ENCODE data around the gene BID. TPM values are rescaled to one million over a fixed set of nuclear protein-coding genes. Genes with fewer than 3 reads are reported as not detected.
A peak's percentile ranks its signal among the peaks of the same experiment; 100 is the strongest.
"Not testable (repeated sequence)": the region's sequence is repeated elsewhere in the genome, so short reads cannot be mapped to it uniquely, and the experiment has no call there.

The BID gene
- total RNA-seq, 1 donor from 2014 or later: 17.9 TPM

GRCh38 chr22:17767233-17768065 is 6.8 kb downstream of the BID start:
- Mint-ChIP-seq H3K27me3 (ENCODE audit: insufficient read depth) (peaks cover 40% of the 10 kb centered on the region), H3K9me3 (no peaks in the 10 kb centered on the region), H3K4me3 (peak overlapping the region; percentile 44), H3K27ac (peak overlapping the region; percentile 74), H3K4me1 (ENCODE audit: low read depth) (peaks cover 42% of the 10 kb centered on the region), H3K36me3 (ENCODE audit: low read depth) (peaks cover 8% of the 10 kb centered on the region)
- peak; percentile 53 for DNase-seq (ENCODE audit: low spot score)
- intact Hi-C loops (cut with micrococcal nuclease): loop anchor here (1.0 to 2.0 kb wide), 4 partner anchors 10 to 509 kb away; no protein-coding TSS in a partner anchor

- H3K9me3 Mint-ChIP-seq; H3K4me3 Mint-ChIP-seq; DNase-seq (ENCODE audit: low spot score); intact Hi-C loops (cut with micrococcal nuclease); H3K27ac Mint-ChIP-seq: not testable (repeated sequence)
- Mint-ChIP-seq H3K36me3 (ENCODE audit: low read depth) (peaks cover 11% of the 10 kb centered on the region), H3K4me1 (ENCODE audit: low read depth) (peaks cover 26% of the 10 kb centered on the region), H3K27me3 (ENCODE audit: insufficient read depth) (peaks cover 33% of the 10 kb centered on the region)
These were observed 9.4 kb downstream of the BID start for GRCh38 chr22:17764852-17765251.

DNA sequence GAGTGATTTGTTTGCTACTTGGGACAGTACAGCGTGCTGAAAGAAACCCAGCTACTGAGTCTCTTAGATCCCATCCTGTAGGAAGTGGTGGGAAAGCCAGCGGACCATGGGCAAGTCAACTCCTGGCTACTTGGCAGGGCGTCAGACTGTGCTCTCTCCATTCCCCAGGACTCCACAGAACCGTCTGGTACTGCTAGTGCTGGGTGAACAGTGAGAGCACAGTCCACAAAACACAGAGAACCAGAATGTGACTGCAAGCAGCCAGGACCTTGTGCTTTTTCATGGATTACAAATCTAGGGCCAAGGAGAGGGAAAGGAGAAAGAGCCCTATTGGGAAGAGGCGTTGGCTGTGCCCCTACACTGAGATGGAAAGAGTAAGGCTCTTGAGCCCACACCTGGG is 10.2 kb downstream of the BID start:
- peaks cover 11% of the 10 kb centered on the region for H3K36me3 Mint-ChIP-seq (ENCODE audit: low read depth)
- peaks cover 33% of the 10 kb centered on the region for H3K27me3 Mint-ChIP-seq (ENCODE audit: insufficient read depth)
- no peak overlapping the region for H3K27ac Mint-ChIP-seq
- H3K4me3 Mint-ChIP-seq: no peak overlapping the region
- no peaks in the 10 kb centered on the region for H3K9me3 Mint-ChIP-seq
- intact Hi-C loops (cut with micrococcal nuclease): no loop called here
- peaks cover 26% of the 10 kb centered on the region for H3K4me1 Mint-ChIP-seq (ENCODE audit: low read depth)
- DNase-seq (ENCODE audit: low spot score): no peak

GRCh38 chr22:17763442-17763841 is 10.8 kb downstream of the BID start:
- Mint-ChIP-seq H3K27me3 (ENCODE audit: insufficient read depth) (peaks cover 33% of the 10 kb centered on the region), H3K4me1 (ENCODE audit: low read depth) (peaks cover 26% of the 10 kb centered on the region), H3K36me3 (ENCODE audit: low read depth) (peaks cover 11% of the 10 kb centered on the region)
- H3K9me3 Mint-ChIP-seq; H3K4me3 Mint-ChIP-seq; H3K27ac Mint-ChIP-seq; intact Hi-C loops (cut with micrococcal nuclease); DNase-seq (ENCODE audit: low spot score): not testable (repeated sequence)

- intact Hi-C loops (cut with micrococcal nuclease): no loop called here
- H3K36me3 Mint-ChIP-seq (ENCODE audit: low read depth): peaks cover 4% of the 10 kb centered on the region
- H3K27me3 Mint-ChIP-seq (ENCODE audit: insufficient read depth): peaks cover 28% of the 10 kb centered on the region
These were observed 13.2 kb downstream of the BID start for GRCh38 chr22:17761138-17761488.

DNA sequence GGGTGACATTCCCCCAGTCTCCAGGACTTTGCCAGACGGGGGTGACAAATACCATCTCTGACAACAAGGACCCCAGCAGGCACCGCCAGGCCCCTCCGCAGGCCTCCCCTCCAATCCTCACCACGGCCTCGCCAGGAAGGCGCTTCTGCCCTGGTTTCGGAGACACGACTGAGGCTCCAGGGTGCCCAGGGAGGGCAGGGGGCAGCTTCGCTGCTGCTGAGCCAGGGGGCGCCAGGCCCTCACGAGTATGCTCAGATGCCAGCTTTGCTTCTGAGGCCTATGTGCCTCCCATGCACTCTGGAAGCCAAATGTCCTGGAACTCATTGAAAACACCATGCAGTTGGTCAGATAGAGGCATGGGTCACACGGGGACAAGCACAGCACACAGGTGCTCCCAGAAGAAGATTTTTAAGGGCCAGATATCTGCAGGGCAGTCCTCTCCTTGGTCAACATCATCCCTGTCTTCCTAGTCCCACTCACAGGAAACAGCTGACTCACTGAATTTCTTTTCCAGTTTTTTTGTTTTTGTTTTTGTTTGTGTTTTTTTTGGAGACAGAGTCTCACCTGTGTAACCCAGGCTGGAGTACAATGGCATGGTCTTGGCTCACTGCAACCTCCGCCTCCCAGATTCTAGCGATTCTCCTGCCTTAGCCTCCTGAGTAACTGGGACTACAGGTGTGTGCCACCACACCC is 19.9 kb downstream of the BID start:
- no peaks in the 10 kb centered on the region for H3K9me3 Mint-ChIP-seq
- H3K27ac Mint-ChIP-seq: no peak overlapping the region
- no peak overlapping the region for H3K4me3 Mint-ChIP-seq
- no peak for DNase-seq (ENCODE audit: low spot score)
- intact Hi-C loops (cut with micrococcal nuclease): loop anchor here (1.0 kb wide), 1 partner anchor 31 kb away; no protein-coding TSS in a partner anchor
- H3K27me3 Mint-ChIP-seq (ENCODE audit: insufficient read depth): peaks cover 2% of the 10 kb centered on the region
- no peaks in the 10 kb centered on the region for H3K36me3 Mint-ChIP-seq (ENCODE audit: low read depth)
- no peaks in the 10 kb centered on the region for H3K4me1 Mint-ChIP-seq (ENCODE audit: low read depth)

More at GRCh38 chr22:17761138-17761488, 13.2 kb downstream of the BID start:
- no peaks in the 10 kb centered on the region for H3K9me3 Mint-ChIP-seq
- peaks cover 16% of the 10 kb centered on the region for H3K4me1 Mint-ChIP-seq (ENCODE audit: low read depth)
- no peak overlapping the region for H3K4me3 Mint-ChIP-seq
- H3K27ac Mint-ChIP-seq: no peak overlapping the region
- no peak for DNase-seq (ENCODE audit: low spot score)

GRCh38 chr22:17753401-17753989 is 20.8 kb downstream of the BID start:
- intact Hi-C loops (cut with micrococcal nuclease): no loop called here

DNA sequence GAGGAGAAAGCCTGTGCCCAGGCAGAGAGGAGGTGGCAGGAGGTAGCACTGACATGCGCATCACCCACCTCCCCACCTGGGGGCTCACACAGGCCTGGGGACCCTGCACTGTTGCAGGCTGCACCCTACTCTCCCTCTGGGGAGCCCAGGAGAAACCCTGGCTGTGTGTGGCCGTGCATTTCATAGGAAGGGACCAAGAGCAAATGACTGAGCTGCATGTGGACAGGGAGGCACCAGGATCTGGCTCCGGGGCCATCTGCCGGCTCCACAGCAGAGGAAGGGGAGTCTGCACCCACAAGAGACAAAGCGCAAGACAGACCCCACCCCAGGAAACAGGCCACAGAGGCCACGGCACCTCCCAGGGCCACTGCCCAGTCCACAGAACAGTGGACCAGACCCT is 22.7 kb downstream of the BID start:
- no peak for DNase-seq (ENCODE audit: low spot score)
- H3K27ac Mint-ChIP-seq: no peak overlapping the region
- H3K36me3 Mint-ChIP-seq (ENCODE audit: low read depth): no peaks in the 10 kb centered on the region
- H3K4me3 Mint-ChIP-seq: no peak overlapping the region
- intact Hi-C loops (cut with micrococcal nuclease): no loop called here
- no peaks in the 10 kb centered on the region for H3K9me3 Mint-ChIP-seq
- no peaks in the 10 kb centered on the region for H3K4me1 Mint-ChIP-seq (ENCODE audit: low read depth)
- peaks cover 2% of the 10 kb centered on the region for H3K27me3 Mint-ChIP-seq (ENCODE audit: insufficient read depth)

More at GRCh38 chr22:17753401-17753989, 20.8 kb downstream of the BID start:
- Mint-ChIP-seq H3K27ac (no peak overlapping the region), H3K27me3 (ENCODE audit: insufficient read depth) (peaks cover 2% of the 10 kb centered on the region), H3K4me3 (no peak overlapping the region), H3K36me3 (ENCODE audit: low read depth) (no peaks in the 10 kb centered on the region), H3K9me3 (no peaks in the 10 kb centered on the region), H3K4me1 (ENCODE audit: low read depth) (no peaks in the 10 kb centered on the region)
- DNase-seq (ENCODE audit: low spot score): no peak

- Mint-ChIP-seq H3K9me3 (no peaks in the 10 kb centered on the region), H3K27ac (no peak overlapping the region), H3K27me3 (ENCODE audit: insufficient read depth) (no peaks in the 10 kb centered on the region), H3K36me3 (ENCODE audit: low read depth) (no peaks in the 10 kb centered on the region), H3K4me3 (no peak overlapping the region), H3K4me1 (ENCODE audit: low read depth) (no peaks in the 10 kb centered on the region)
- no peak for DNase-seq (ENCODE audit: low spot score)
- intact Hi-C loops (cut with micrococcal nuclease): loop anchor here (2.0 kb wide), 1 partner anchor 77 kb away; no protein-coding TSS in a partner anchor
These were observed 24.5 kb downstream of the BID start for GRCh38 chr22:17749605-17750395.

DNA sequence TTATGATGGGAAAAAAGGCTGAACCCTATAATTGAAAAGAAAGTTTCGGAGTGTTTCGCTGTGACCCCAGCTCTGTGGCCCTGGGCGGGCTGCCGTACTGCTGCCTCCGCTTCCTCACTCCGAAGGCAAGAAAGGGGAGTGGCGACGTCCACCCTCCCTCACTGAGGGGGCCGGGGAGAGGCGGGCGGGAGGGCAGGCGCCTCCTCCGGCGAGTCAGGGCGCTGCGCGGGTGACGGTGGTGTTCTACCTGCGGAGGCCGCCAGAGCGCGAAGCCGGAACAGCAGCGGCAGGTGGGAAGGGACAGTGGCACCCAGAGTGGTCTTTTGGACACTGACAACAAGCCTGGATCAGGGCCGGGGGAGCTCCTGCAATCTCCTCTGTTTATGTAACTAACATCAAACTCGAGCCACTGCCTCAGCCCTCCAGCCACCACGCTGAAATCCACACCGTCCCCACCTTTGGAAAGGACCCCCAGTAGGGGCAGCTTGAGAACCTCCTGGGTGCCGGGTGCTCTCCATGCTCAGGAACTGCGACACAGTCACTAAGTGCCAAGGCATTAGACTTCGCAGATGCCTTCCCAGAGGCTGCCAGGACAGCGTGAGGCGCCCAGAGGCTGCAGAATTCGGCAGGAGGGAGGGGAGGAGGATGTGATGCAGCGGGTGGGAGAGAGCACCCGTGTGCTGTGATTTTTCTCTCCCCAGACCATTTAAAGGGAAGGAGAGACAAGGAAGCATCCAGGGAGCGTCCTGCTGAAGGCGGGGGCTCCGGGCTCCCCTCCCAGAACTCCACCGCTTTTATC is 25.5 kb downstream of the BID start:
- H3K9me3 Mint-ChIP-seq: no peaks in the 10 kb centered on the region
- no peaks in the 10 kb centered on the region for H3K27me3 Mint-ChIP-seq (ENCODE audit: insufficient read depth)
- no peaks in the 10 kb centered on the region for H3K4me1 Mint-ChIP-seq (ENCODE audit: low read depth)
- H3K27ac Mint-ChIP-seq: no peak overlapping the region
- intact Hi-C loops (cut with micrococcal nuclease): loop anchor here (2.0 kb wide), 1 partner anchor 78 kb away; no protein-coding TSS in a partner anchor
- no peak overlapping the region for H3K4me3 Mint-ChIP-seq
- no peaks in the 10 kb centered on the region for H3K36me3 Mint-ChIP-seq (ENCODE audit: low read depth)
- DNase-seq (ENCODE audit: low spot score): no peak

DNA sequence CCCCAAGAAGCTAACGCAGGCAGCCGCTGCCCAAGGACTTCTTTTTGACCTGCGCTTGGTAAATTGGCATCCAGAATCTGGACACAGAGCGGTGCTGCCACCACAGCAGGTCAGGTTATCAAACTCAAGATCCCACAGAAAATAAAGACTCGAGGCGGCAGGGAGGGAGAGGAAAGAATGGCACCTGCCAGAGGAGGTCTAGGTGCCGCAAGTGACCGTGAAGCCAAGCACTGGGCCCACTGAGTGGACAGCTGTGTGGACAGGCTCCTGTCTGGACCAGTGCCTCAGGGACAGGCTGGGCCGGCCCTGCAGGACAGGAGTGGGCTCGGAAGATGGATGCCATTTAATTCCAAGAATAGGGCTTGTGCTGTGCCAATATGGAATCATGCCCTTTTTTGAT is 27.4 kb downstream of the BID start:
- Mint-ChIP-seq H3K4me1 (ENCODE audit: low read depth) (no peaks in the 10 kb centered on the region), H3K27ac (no peak overlapping the region), H3K27me3 (ENCODE audit: insufficient read depth) (no peaks in the 10 kb centered on the region), H3K4me3 (no peak overlapping the region), H3K9me3 (no peaks in the 10 kb centered on the region), H3K36me3 (ENCODE audit: low read depth) (no peaks in the 10 kb centered on the region)
- intact Hi-C loops (cut with micrococcal nuclease): no loop called here
- no peak for DNase-seq (ENCODE audit: low spot score)

DNA sequence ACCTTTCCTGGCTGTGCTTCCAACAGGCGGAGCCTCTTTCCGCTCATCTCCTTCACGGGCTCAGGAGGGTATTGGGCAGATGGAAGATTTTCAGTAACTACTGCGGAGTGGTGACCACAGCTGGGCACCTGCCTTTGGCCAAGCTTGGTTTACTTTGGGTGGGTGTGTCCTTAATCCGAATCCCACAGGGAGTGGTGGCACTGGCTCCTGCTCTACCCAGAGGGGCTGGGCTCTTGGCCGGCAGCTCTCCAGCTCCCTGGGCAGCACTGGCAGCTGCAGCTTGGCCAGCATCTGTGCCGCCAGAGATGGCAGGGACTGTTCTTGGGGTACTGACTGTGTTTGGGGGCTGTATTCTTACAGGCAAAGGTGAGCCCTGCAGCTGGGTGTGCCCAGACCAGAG is 29.8 kb downstream of the BID start:
- no peak overlapping the region for H3K27ac Mint-ChIP-seq
- no peaks in the 10 kb centered on the region for H3K27me3 Mint-ChIP-seq (ENCODE audit: insufficient read depth)
- no peak for DNase-seq (ENCODE audit: low spot score)
- no peaks in the 10 kb centered on the region for H3K4me1 Mint-ChIP-seq (ENCODE audit: low read depth)
- H3K36me3 Mint-ChIP-seq (ENCODE audit: low read depth): no peaks in the 10 kb centered on the region
- intact Hi-C loops (cut with micrococcal nuclease): no loop called here
- H3K9me3 Mint-ChIP-seq: no peaks in the 10 kb centered on the region
- H3K4me3 Mint-ChIP-seq: no peak overlapping the region

Measured in activated T-helper 1 cell treated with anti-CD3 and anti-CD28 coated beads, Interleukin-12 subunit alpha, Interleukin-12 subunit beta, Interleukin-2, Interleukin-4 antibody, amounts not matched to agents 30 ng/mL and 10 ng/mL and 1 ng/mL, durations not matched to agents 14 hours and 24 hours and 36 hours (primary cell).